Fibroblast of skin of left quadriceps (primary cell): ENCODE data around the gene GPR75.

ENCODE experiments used
- DNase-seq, 2 experiments: peaks; one replicate each; pipeline ENCODE4 v3.0.0-alpha.2; 2013; ENCODE audit warnings: low read depth in 2 of 2

The GPR75 gene

DNA sequence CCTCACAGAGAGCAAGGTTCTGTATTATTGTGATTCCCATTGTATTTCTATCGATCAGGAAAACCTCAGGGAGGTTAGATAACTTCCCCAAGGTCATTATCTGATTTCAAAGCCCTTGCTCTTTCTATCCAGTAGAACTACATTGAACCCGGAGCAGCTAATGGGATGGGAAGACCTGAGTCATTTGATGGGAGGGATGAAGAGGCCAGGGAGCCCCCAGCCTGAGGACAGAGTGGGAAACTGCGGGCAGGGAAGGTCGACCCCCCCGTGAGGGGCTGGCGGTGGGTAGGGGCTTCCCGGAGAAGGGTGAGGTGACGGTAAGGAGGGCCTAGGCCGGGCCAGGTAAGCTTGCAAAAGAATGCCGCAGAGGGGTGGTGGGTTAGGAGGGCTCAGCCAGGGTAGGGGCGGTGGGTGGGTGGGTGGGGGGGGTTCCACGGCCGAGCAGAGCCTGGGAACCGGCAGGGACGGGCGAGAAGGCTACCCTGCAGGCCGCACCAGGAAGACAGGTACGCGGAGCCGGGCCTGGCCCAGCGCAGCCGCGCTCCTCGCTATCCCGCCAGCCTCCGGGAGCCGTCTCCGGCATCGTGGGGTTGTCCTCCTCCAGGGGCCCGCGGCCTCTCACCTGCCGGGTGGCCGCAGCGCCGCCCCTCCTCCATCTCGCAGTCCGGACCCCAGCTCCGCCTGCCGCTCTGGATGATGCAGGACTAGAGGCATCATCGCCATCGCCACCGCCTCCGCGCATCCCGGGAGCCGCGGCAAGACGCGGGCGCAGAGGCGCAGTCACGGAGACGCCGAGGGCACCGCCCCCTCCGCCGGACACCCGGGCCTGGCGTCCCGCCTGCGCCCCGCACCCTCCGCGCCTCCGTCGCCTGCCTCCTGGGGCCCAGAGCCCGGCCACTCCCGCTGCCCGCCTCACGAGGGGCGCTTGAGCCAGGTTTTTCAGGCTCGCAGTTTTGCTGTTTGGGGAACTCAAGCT lies at the start of gene GPR75:
Gene GPR75 (minus strand): TSS at position 762 of the 976 bp plus-strand sequence. CDS start 5,211 bp downstream, outside the sequence.
- DNase-seq: no peak

DNA sequence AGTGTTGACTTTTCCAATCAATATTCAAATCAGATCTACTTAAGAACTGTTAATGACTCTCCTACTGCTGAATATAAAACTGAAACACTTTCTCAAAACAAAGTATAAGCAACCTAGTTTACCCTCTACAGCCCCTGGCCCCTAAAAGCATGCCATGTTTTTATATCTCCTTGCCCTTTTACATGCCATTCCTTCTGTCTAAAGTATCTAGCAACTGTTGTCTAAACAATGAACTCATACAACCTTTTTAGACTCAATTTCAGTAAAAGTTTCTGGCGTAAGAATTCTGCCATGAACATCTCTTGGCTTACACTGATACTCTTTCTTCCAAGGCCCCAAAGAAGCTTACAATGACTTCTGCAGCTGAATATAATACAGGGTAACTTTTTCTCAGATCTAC lies 47.8 kb upstream of the GPR75 start:
- DNase-seq: no peak

DNA sequence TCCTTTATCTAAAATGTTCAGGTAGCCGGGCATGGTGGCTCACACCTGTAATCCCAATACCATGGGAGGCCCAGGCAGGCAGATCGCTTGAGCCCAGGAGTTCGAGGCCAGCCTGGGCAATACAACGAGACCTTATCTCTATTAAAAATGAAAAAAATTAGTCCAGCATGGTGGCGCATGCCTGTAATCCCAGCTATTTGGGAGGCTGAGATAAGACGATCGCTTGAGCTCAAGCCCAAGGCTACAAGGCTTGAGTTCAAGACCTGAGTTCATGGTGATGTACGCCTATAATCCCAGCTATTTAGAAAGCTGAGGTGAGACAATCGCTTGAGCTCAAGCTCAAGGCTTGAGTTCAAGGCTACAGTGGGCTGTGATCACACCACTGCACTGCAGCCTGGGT lies 45.6 kb upstream of the GPR75 start:
- no peak for DNase-seq

- DNase-seq: no peak
These were observed 43.2 kb upstream of the GPR75 start for GRCh38 chr2:53903011-53903410.

DNA sequence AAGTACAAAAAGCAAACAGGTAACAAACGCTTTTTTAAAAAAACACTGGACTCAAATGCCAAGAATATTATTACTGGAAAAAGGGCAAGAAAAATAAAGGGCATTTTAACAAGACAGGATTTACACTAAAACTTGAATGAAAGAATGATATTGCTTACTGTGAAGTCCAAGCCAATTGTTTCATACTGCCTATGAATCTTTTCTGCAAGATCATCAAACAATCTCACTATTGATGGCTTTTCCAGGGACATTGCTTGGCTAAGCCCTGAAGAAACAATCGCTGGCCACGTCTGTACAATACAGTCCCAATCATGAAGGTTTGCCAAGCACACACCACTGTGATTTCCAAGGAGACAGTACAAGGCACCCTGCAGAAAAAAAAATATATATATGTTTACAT lies 41.4 kb upstream of the GPR75 start:
- DNase-seq: no peak

GRCh38 chr2:53896864-53897263 lies 37.1 kb upstream of the GPR75 start:
- DNase-seq: peak; percentile 17 to 19

- DNase-seq: no peak
These were observed 26.9 kb upstream of the GPR75 start for GRCh38 chr2:53886406-53887280.

DNA sequence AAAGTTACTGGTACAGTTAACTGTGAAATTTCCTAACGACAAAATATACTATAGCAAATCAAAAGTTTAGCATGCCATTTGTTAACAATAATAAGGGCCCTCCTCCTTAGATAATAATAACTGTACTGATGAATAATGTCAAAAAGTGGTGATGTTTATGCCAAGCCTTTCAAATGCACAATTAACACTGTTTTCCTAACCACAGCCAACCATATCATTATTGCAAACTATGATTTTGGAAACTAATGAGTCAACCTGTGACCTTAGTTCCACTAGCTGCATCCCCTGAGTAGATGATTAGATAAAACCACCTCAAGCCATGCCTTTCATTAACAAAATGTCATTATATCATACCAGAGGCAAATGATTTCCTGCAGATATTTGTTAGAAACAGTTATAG lies 25.1 kb upstream of the GPR75 start:
- no peak for DNase-seq

DNA sequence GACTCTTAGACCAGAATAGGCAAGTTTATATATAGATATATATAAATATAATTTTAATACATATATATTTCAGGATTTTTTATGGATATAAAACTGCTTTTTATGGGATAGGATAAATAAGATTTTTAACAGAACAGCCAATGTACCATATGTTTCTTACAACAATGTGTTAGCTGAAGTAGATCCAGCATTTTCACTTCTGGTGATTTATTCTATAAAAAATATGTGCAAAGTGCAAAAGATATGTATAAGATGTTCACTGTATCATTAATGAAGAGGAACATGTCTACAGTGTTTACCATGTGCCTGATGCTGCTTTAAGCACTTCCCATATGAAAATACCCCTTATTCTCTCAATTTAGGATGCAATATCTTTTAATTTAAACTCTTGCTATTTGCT lies 22.2 kb upstream of the GPR75 start:
- DNase-seq: no peak

DNA sequence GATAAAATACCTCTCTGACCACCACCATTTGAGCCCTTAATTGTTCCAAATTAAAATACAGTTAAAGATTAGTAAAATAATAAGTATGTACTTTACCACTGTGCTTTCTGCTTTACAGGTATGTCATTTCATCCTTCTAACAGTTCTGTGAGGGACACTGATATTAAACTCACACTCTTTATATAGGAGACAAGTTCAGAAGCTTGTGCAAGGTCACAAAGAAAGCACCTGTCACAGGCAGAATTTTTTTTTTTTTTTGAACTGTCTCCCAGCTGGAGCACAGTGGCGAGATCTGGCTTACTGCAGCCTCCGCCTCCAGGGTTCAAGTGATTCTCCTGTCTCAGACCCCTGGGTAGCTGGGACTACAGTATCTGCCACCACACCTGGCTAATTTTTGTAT lies 21.6 kb upstream of the GPR75 start:
- no peak for DNase-seq

DNA sequence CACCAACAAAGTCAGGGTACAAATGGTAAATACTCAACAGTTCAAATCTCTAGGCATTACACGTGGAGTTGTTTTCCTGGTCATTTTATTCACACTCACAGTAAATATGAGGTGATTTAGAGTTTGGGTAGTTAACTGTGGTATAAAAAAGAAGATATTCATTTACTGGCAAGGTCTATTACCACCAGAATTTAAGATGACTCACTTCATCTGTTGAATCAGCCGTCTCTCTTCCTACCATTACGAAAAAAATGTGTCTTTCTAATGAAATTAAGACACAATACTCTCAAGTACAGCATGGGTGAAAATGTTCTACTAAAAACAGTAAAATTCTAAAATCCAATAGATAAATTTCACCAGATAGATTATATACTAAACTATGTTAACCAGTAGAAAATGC lies 21.0 kb upstream of the GPR75 start:
- peak; percentile 55 to 56 for DNase-seq

DNA sequence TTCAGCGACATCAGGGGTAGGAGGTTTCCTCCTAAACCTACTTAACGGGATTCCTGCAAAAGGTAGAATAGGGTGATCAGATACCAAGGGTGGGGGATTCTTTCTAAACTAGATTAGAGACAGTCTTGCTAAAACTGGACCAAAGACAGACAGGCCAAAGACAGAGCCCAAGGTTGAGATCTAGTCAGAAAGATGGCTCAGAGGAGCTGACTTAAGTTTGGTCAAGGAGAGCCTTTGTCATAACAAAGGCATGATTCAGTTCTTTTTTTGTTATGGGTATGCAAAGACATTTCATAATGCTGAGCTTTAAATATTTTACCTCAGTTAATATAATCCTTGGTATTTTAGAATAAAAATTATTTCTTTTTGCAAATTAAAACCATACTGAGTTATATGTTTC lies 17.8 kb upstream of the GPR75 start:
- DNase-seq: no peak

GRCh38 chr2:53877112-53877511 lies 17.3 kb upstream of the GPR75 start:
- DNase-seq: no peak

DNA sequence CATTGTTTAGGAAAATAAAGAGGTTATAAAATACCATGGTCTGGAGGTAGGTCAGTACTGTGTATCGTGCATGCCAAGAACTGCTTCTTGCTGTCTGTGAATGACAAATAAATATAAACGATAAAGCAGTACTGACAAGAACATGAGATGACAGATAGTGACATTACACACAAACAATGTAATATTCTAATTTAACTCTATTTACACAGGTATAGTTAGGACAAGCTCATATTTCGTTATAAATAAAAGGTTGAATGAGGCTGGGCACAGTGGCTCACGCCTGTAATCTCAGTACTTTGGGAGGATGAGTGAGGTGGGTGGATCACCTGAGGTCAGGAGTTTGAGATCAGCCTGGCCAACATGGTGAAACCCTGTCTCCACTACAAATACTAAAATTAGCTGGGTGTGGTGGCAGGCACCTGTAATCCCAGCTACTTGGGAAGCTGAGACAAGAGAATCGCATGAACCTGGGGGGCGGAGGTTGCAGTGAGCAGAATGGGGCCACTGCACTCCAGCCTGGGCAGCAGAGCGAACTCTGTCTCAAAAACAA lies 14.7 kb upstream of the GPR75 start:
- no peak for DNase-seq

DNA sequence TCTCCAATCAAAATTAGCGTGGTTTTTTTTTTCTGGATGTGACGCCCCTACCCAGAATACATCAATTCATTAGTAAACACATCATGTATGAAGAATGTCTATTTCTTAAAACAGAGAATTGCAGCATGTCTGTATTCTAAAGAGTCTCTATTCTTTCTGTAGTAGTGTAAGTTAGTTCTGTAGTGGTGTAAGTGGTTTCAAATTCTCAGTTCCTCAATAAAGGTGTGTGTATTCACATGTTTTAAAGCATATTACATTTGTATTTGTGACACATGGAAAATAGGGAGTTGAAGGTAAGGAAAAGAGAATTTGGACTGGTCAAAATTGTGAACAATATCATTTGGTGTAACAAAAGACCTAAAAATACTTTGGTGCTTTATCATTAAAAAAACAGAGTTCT lies 8.0 kb upstream of the GPR75 start:
- DNase-seq: no peak

DNA sequence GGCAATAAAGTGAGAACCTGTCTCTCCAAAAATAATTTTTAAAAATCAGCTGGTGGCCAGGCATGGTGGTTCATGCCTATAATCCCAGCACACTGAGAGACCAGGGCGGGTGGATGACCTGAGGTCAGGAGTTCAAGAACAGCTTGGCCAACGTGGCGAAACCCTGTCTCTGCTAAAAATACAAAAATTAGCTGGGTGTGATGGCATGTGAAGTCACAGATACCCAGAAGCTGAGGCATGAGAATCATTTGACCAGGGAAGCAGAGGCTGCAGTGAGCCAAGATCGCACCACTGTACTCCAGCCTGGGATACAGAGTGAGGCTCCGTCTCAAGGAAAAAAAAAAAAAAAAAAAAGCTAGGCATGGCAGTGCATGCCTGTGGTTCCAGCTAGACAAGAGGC lies 7.4 kb upstream of the GPR75 start:
- no peak for DNase-seq

DNA sequence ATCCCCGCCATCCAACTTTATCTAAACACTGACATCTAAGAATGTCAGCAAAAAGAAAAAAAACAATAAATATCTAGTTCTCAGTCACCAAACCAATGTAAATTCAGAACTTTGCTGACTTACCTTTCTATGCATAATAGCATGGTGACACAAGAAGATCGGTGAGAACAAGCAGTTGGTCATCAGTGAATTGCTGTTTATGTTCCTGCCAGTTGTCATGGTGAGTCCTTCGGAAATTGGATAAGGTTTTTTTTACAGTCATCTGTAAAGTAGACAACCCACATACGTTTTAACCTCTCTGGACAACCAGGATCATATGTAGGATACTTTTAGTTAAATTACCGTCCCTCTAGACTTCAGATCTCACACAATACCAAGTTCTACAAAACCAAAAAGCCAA lies 6.2 kb upstream of the GPR75 start:
- no peak for DNase-seq

DNA sequence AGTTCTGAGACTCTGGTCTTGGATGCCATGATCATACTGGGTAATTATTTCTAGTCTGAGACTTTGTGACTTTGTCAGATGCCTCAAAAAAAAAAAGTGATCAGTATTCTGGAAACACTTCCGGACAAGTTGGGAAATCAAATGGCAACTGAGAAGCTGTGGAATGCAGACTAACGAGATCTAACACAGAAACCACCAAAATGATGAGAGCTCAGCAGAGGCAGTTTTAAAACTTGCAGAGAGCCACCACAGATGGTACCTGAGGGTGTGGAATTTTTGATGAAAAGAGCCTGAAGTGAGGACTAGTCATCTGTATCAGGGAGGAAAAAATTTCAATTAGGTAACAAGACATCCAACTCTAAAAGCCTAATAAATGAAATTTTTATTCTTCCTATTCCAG lies 5.5 kb upstream of the GPR75 start:
- DNase-seq: no peak

- DNase-seq: no peak
These were observed 3.9 kb upstream of the GPR75 start for GRCh38 chr2:53863538-53864227.

GRCh38 chr2:53861824-53862223 lies 2.1 kb upstream of the GPR75 start:
- DNase-seq: no peak

DNA sequence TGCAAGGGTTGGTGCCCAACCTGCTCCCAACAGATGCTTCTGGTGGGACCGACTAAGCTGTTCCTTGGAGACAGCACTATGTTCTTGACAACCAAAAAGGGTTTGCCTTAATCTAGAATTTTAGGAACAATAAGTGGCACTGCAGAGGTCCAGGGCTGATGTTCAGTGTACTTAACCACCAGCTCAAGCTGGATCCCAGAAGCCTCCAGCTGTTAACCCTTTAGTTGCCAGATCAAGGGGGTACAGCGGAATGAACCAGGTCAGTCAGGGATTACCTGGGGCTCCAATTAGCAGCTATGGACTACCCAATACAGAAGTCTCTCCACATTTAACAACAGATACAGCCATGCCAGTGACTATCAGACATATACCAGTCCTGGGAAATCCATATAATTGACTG lies 3.5 kb downstream of the GPR75 start:
- DNase-seq: no peak

GRCh38 chr2:53854678-53855077 lies 5.1 kb downstream of the GPR75 start:
- no peak for DNase-seq
